Stimulated activated CD4-positive, alpha-beta T cell treated with anti-CD3 and anti-CD28 coated beads, Interleukin-2, amount 100 ng/mL, for 24 hours (primary cell): ENCODE data around the gene SCGN.
"Not testable (repeated sequence)": the region's sequence is repeated elsewhere in the genome, so short reads cannot be mapped to it uniquely, and the experiment has no call there.

Source experiments
- DNase-seq, 2 donors: peaks; one replicate each; pipeline ENCODE4 v3.0.0-alpha.2; 2020

Gene SCGN

GRCh38 chr6:25732468-25733198 is 80.6 kb downstream of the SCGN start:
- DNase-seq, result no peak

GRCh38 chr6:25735261-25735660 is 83.2 kb downstream of the SCGN start:
- no peak for DNase-seq

GRCh38 chr6:25743868-25744267 is 91.9 kb downstream of the SCGN start:
- DNase-seq, result no peak

- DNase-seq, result no peak
Measured at GRCh38 chr6:25745836-25746235, 93.8 kb downstream of the SCGN start.

GRCh38 chr6:25746968-25747367 is 95.0 kb downstream of the SCGN start:
- DNase-seq, result no peak

- DNase-seq, result no peak
Measured at GRCh38 chr6:25747477-25747876, 95.5 kb downstream of the SCGN start.

GRCh38 chr6:25748049-25748448 is 96.0 kb downstream of the SCGN start:
- no peak for DNase-seq

- not testable (repeated sequence) for DNase-seq
Measured at GRCh38 chr6:25748601-25749517, 96.8 kb downstream of the SCGN start.

GRCh38 chr6:25749837-25750236 is 97.8 kb downstream of the SCGN start:
- DNase-seq, result no peak

- no peak for DNase-seq
Measured at GRCh38 chr6:25750906-25751305, 98.9 kb downstream of the SCGN start.
